Gastrocnemius medialis (tissue), 4 donors: ENCODE results near the gene TRIP10. TPM values are rescaled to one million over a fixed set of nuclear protein-coding genes. Genes with fewer than 3 reads are reported as not detected.

Experiments
- ATAC-seq, 2 donors: fragments of 150-250 bp; one replicate each; pipeline ENCODE4 v1.9.1; 2016
- DNase-seq, 2 donors: peaks; one replicate each; pipeline ENCODE4 v3.0.0-alpha.2; 2019
- H3K27ac ChIP-seq, 4 donors: fragments of 200-600 bp; sonication (generic); 1 replicate in 1 of 4; 2 replicates in 3 of 4; pipeline ENCODE4 v1.5.1; 2016 to 2018; ENCODE audit warnings: mild to moderate bottlenecking in 2 of 4, moderate library complexity in 1 of 4
- H3K27me3 ChIP-seq, 3 donors: fragments of 200-600 bp; sonication (generic) in 2 of 3; 1 replicate in 1 of 3; 2 replicates in 2 of 3; pipeline versions ENCODE4 v1.5.1 to v1.6.0; 2016 to 2019; ENCODE audit warnings: mild to moderate bottlenecking in 1 of 3, moderate library complexity in 1 of 3
- H3K36me3 ChIP-seq, 2 donors: fragments of 200-600 bp; sonication (generic) in 1 of 2; one replicate each; pipeline ENCODE4 v1.5.1; 2017 to 2018
- H3K4me1 ChIP-seq, 2 donors: fragments of 200-600 bp; sonication (generic) in 1 of 2; one replicate each; pipeline ENCODE4 v1.5.1; 2016 to 2017; ENCODE audit warnings: mild to moderate bottlenecking in 2 of 2
- H3K4me3 ChIP-seq, 4 donors: fragments of 200-600 bp; sonication (generic) in 3 of 4; 1 replicate in 1 of 4; 2 replicates in 3 of 4; pipeline ENCODE4 v1.5.1; 2016 to 2019; ENCODE audit warnings: mild to moderate bottlenecking in 2 of 4
- H3K9me3 ChIP-seq, 3 donors: fragments of 200-600 bp; sonication (generic) in 2 of 3; 1 replicate in 1 of 3; 2 replicates in 2 of 3; pipeline ENCODE4 v1.5.1; 2016 to 2019
- CTCF ChIP-seq, 5 experiments: fragments of 450-650 bp in 3 of 5; fragments of 200-600 bp in 2 of 5; sonication (generic) in 2 of 5; IDR thresholded peaks in 4 of 5; conservative IDR thresholded peaks in 1 of 5; 1 replicate in 4 of 5; 2 replicates in 1 of 5; pipeline ENCODE4 v1.5.1; 2016 to 2019; ENCODE audit warnings: antibody characterized with exemption in 5 of 5, mild to moderate bottlenecking in 3 of 5, moderate library complexity in 3 of 5
- POLR2A ChIP-seq, 2 donors: fragments of 450-650 bp; IDR thresholded peaks; one replicate each; pipeline ENCODE4 v1.6.1; 2017; ENCODE audit warnings: antibody characterized with exemption in 2 of 2, mild to moderate bottlenecking in 2 of 2, moderate library complexity in 2 of 2
- in situ Hi-C, 4 donors: fragments of 200-750 bp; cut with MboI; loops; one replicate each; pipeline versions ENCODE4 v1.15.0 to v1.8.0; 2017; ENCODE audit warnings: low sequenced_read_pairs in 4 of 4
- intact Hi-C: fragments of 100-400 bp; cut with DNase I; formaldehyde crosslinking; loops from one replicate; pipeline ENCODE4 v1.15.1; 2023; ENCODE audit warnings: low total_unique reads
- total RNA-seq, 4 donors: library from RNA; depleted of rRNA; stranded (reverse); fragments of >200 nt; gene quantifications; one replicate each; pipeline versions ENCODE4 v1.1.0 to v1.2.3, GENCODE V29; 2016

The TRIP10 gene
- total RNA-seq, 4 donors from 2014 or later = 130 to 237 (median 178) TPM

DNA sequence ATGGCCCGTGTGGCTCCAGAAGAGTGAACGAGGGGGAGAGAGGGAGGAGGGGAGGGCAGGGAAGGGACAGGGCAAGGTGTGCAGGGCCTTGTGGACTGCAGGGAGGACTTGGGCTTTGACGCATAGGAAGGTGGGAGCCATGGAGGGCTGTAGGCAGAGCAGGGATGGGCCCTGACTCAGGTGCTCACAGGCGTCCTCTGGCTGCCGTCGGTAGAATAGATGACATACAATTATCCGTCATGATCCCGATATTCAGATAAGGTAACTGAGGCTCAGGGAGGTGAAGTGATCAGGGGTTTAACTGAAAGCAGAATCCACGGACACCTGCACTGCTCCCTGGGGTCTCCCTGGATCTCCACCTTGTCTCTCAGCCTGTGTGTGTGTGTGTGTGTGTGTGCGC lies 22.4 kb upstream of the TRIP10 start:
- H3K27me3 ChIP-seq = peaks cover 0 to 2% (median 0%) of the 10 kb centered on the region in 3 donors
- no peaks in the 10 kb centered on the region for H3K4me1 ChIP-seq
- ATAC-seq = no peak
- no peaks in the 10 kb centered on the region for H3K36me3 ChIP-seq
- no peak for DNase-seq
- in situ Hi-C loops (no loop called here), intact Hi-C loops (no loop called here)
- H3K9me3 ChIP-seq = no peaks in the 10 kb centered on the region
- no peak for TF ChIP-seq POLR2A (IDR thresholded peaks at IDR 0.05)
- no peak for TF ChIP-seq CTCF (IDR thresholded peaks at IDR 0.05 in 4 of 5, conservative IDR thresholded peaks at IDR 0.05 in 1 of 5)
- no peak overlapping the region for H3K27ac ChIP-seq
- H3K4me3 ChIP-seq = no peak overlapping the region

DNA sequence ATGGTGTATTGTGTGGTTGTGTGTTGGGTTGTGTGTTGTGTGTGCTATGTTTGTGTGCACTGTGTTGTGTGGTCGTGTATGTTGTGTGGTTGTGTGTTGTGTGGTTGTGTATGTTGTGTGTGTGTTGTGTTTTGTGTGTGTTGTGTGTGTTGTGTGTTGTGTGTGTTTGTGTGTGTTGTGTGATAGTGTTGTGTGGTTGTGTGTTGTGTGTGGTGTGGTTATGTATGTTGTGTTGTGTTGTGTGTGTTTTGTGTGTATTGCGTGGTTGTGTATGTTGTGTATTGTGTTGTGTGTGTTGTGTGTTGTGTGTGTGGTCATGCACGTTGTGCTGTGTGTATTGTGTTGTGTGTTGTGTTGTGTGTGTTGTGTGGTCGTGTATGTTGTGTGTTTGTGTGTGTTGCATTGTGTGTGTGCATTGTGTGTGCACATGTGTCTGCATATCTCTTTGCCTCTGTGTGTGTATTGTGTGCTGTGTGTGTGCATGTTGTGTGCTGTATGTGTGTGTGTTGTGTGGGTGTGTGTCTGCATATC lies 22.0 kb upstream of the TRIP10 start:
- in situ Hi-C loops = no loop called here
- no peak overlapping the region for H3K27ac ChIP-seq
- no peak for DNase-seq
- H3K4me3 ChIP-seq = no peak overlapping the region
- no peaks in the 10 kb centered on the region for H3K4me1 ChIP-seq
- H3K9me3 ChIP-seq = no peaks in the 10 kb centered on the region
- H3K36me3 ChIP-seq = no peaks in the 10 kb centered on the region
- intact Hi-C loops = no loop called here
- no peak for ATAC-seq
- no peak for TF ChIP-seq POLR2A (IDR thresholded peaks at IDR 0.05)
- TF ChIP-seq CTCF (IDR thresholded peaks at IDR 0.05 in 4 of 5, conservative IDR thresholded peaks at IDR 0.05 in 1 of 5) = no peak
- peaks cover 0 to 2% (median 0%) of the 10 kb centered on the region in 3 donors for H3K27me3 ChIP-seq

GRCh38 chr19:6718111-6718740 lies 21.3 kb upstream of the TRIP10 start:
- no peak overlapping the region for H3K27ac ChIP-seq
- intact Hi-C loops = no loop called here
- H3K4me1 ChIP-seq = no peaks in the 10 kb centered on the region
- ATAC-seq (no peak), DNase-seq (no peak)
- TF ChIP-seq POLR2A (IDR thresholded peaks at IDR 0.05) = no peak
- no peak for TF ChIP-seq CTCF (IDR thresholded peaks at IDR 0.05 in 4 of 5, conservative IDR thresholded peaks at IDR 0.05 in 1 of 5)
- in situ Hi-C loops = no loop called here
- no peak overlapping the region for H3K4me3 ChIP-seq
- H3K9me3 ChIP-seq = no peaks in the 10 kb centered on the region
- H3K27me3 ChIP-seq = peaks cover 0 to 2% (median 0%) of the 10 kb centered on the region in 3 donors
- no peaks in the 10 kb centered on the region for H3K36me3 ChIP-seq

- no peak for DNase-seq
- Histone ChIP-seq H3K27me3 (peaks cover 0 to 2% (median 0%) of the 10 kb centered on the region in 3 donors), H3K27ac (no peak overlapping the region), H3K4me1 (no peaks in the 10 kb centered on the region), H3K4me3 (peak overlapping the region in 1 of 4 donors; percentile 8), H3K9me3 (no peaks in the 10 kb centered on the region), H3K36me3 (no peaks in the 10 kb centered on the region)
- peak in 1 of 2 donors; percentile 18 for ATAC-seq
- in situ Hi-C loops (no loop called here), intact Hi-C loops (no loop called here)
- TF ChIP-seq CTCF (IDR thresholded peaks at IDR 0.05 in 4 of 5, conservative IDR thresholded peaks at IDR 0.05 in 1 of 5) = no peak
- no peak for TF ChIP-seq POLR2A (IDR thresholded peaks at IDR 0.05)
These were observed 20.5 kb upstream of the TRIP10 start for GRCh38 chr19:6718741-6719539.
